WTC11 (cell line): ENCODE results near the gene YARS1. TPM values are rescaled to one million over a fixed set of nuclear protein-coding genes. Genes with fewer than 3 reads are reported as not detected.

Source experiments
- ATAC-seq: fragments of 200-7000 bp; cut with Tn5 transposase; 2 replicates; pipeline ENCODE4 v1.10.0; 2021; ENCODE audit warnings: mild to moderate bottlenecking, moderate library complexity
- CTCF ChIA-PET: fragments of 300-600 bp; sonication (Branson Sonifier 250); formaldehyde crosslinking; loops from one replicate; lab custom pipeline; 2021; ENCODE audit warnings: antibody characterized with exemption; lab: Charles Lee
- POLR2A ChIA-PET: fragments of 350-600 bp; sonication (Branson Sonifier 250); formaldehyde crosslinking; loops from one replicate; lab custom pipeline; 2021; ENCODE audit warnings: antibody characterized with exemption; lab: Charles Lee
- DNase-seq: peaks from one replicate; pipeline ENCODE4 v3.0.0; 2021; ENCODE audit warnings: low spot score
- H3K27ac Mint-ChIP-seq: 2 replicates; pipeline ENCODE4 v1.8.0; 2021; ENCODE audit warnings: mixed read lengths
- H3K27me3 Mint-ChIP-seq: 2 replicates; pipeline ENCODE4 v1.8.0; 2021; ENCODE audit warnings: low read depth, mild to moderate bottlenecking, moderate library complexity, mixed read lengths
- H3K36me3 Mint-ChIP-seq: 2 replicates; pipeline ENCODE4 v1.8.0; 2021; ENCODE audit warnings: mixed read lengths
- H3K4me1 Mint-ChIP-seq: 2 replicates; pipeline ENCODE4 v1.8.0; 2022; ENCODE audit warnings: mixed read lengths
- H3K4me3 Mint-ChIP-seq: 2 replicates; pipeline ENCODE4 v1.8.0; 2021; ENCODE audit warnings: mild to moderate bottlenecking, moderate library complexity, mixed read lengths
- H3K9me3 Mint-ChIP-seq: 2 replicates; pipeline ENCODE4 v1.8.0; 2021; ENCODE audit warnings: mixed read lengths
- AFF4 ChIP-seq: sonication (generic); formaldehyde crosslinking; IDR thresholded peaks from 2 replicates; pipeline ENCODE4 v1.8.1; 2023; ENCODE audit warnings: mild to moderate bottlenecking, missing genetic modification reagents, borderline replicate concordance
- CREM ChIP-seq: sonication (generic); formaldehyde crosslinking; IDR thresholded peaks from 2 replicates; pipeline ENCODE4 v1.8.1; 2022; ENCODE audit warnings: mild to moderate bottlenecking, missing genetic modification reagents, moderate library complexity
- ETV6 ChIP-seq: sonication (generic); formaldehyde crosslinking; IDR thresholded peaks from 2 replicates; pipeline ENCODE4 v1.8.1; 2022; ENCODE audit warnings: mild to moderate bottlenecking, missing genetic modification reagents
- FOXJ3 ChIP-seq: sonication (generic); formaldehyde crosslinking; IDR thresholded peaks from 2 replicates; pipeline ENCODE4 v1.9.0; 2021; ENCODE audit warnings: missing genetic modification reagents, mild to moderate bottlenecking, borderline replicate concordance
- FOXK1 ChIP-seq: sonication (generic); formaldehyde crosslinking; IDR thresholded peaks from 2 replicates; pipeline ENCODE4 v1.8.0; 2022; ENCODE audit warnings: mild to moderate bottlenecking, moderate library complexity, missing genetic modification reagents
- GABPB1 ChIP-seq: sonication (generic); formaldehyde crosslinking; IDR thresholded peaks from 2 replicates; pipeline ENCODE4 v1.8.1; 2023; ENCODE audit warnings: mild to moderate bottlenecking, missing genetic modification reagents
- IRF2 ChIP-seq: sonication (generic); formaldehyde crosslinking; IDR thresholded peaks from 2 replicates; pipeline ENCODE4 v1.8.0; 2022; ENCODE audit warnings: low read depth, missing genetic modification reagents, borderline replicate concordance
- NFYB ChIP-seq: sonication (generic); formaldehyde crosslinking; conservative IDR thresholded peaks from 2 replicates; pipeline ENCODE4 v1.8.0; 2022; ENCODE audit warnings: low read depth, missing genetic modification reagents
- OVOL2 ChIP-seq: fragments of 250-450 bp; sonication (Bioruptor Pico); IDR thresholded peaks from 2 replicates; pipeline ENCODE4 v1.9.0; 2021; ENCODE audit warnings: mild to moderate bottlenecking, borderline replicate concordance
- PREB ChIP-seq: sonication (generic); formaldehyde crosslinking; IDR thresholded peaks from 2 replicates; pipeline ENCODE4 v1.8.1; 2022; ENCODE audit warnings: mild to moderate bottlenecking, missing genetic modification reagents, moderate library complexity, borderline replicate concordance
- TCF7 ChIP-seq: sonication (generic); formaldehyde crosslinking; IDR thresholded peaks from 2 replicates; pipeline ENCODE4 v1.8.0; 2022; ENCODE audit warnings: mild to moderate bottlenecking, low read depth, missing genetic modification reagents, moderate library complexity
- ZBTB21 ChIP-seq: sonication (generic); formaldehyde crosslinking; IDR thresholded peaks from 2 replicates; pipeline ENCODE4 v1.8.1; 2023; ENCODE audit warnings: mild to moderate bottlenecking, missing genetic modification reagents, borderline replicate concordance
- ZNF121 ChIP-seq: sonication (generic); formaldehyde crosslinking; IDR thresholded peaks from 2 replicates; pipeline ENCODE4 v1.8.0; 2023; ENCODE audit warnings: missing genetic modification reagents
- ZNF219 ChIP-seq: sonication (generic); formaldehyde crosslinking; IDR thresholded peaks from 2 replicates; pipeline ENCODE4 v1.8.0; 2023; ENCODE audit warnings: missing genetic modification reagents, mild to moderate bottlenecking, borderline replicate concordance
- ZNF263 ChIP-seq: sonication (generic); formaldehyde crosslinking; IDR thresholded peaks from 2 replicates; pipeline ENCODE4 v1.8.1; 2022; ENCODE audit warnings: low read depth, mild to moderate bottlenecking, moderate library complexity, missing genetic modification reagents
- ZNF317 ChIP-seq: sonication (generic); formaldehyde crosslinking; IDR thresholded peaks from 2 replicates; pipeline ENCODE4 v1.8.1; 2023; ENCODE audit warnings: low read depth, mild to moderate bottlenecking, moderate library complexity, missing genetic modification reagents, borderline replicate concordance
- ZNF396 ChIP-seq: fragments of 250-450 bp; sonication (Bioruptor Pico); IDR thresholded peaks from 2 replicates; pipeline ENCODE4 v1.8.0; 2021; ENCODE audit warnings: mild to moderate bottlenecking, moderate library complexity, borderline replicate concordance
- ZNF416 ChIP-seq: fragments of 250-450 bp; sonication (Bioruptor Pico); IDR thresholded peaks from 2 replicates; pipeline ENCODE4 v1.9.0; 2021; ENCODE audit warnings: mild to moderate bottlenecking, inconsistent platforms
- ZNF671 ChIP-seq: fragments of 250-450 bp; sonication (Bioruptor Pico); IDR thresholded peaks from 2 replicates; pipeline ENCODE4 v1.8.0; 2021; ENCODE audit warnings: mild to moderate bottlenecking
- ZSCAN18 ChIP-seq: fragments of 250-450 bp; sonication (Bioruptor Pico); IDR thresholded peaks from 2 replicates; pipeline ENCODE4 v2.1.2; 2022; ENCODE audit warnings: mild to moderate bottlenecking, moderate library complexity
- total RNA-seq: library from RNA; stranded (reverse); gene quantifications from 3 replicates; pipeline ENCODE4 v1.2.3, GENCODE V29; 2021
- TF ChIP-seq, protein P1 (sequence below): fragments of 250-450 bp; sonication (Bioruptor Pico); conservative IDR thresholded peaks from 2 replicates; pipeline ENCODE4 v1.9.0; 2021; ENCODE audit warnings: mild to moderate bottlenecking
- TF ChIP-seq, protein P2 (sequence below): sonication (generic); formaldehyde crosslinking; IDR thresholded peaks from 2 replicates; pipeline ENCODE4 v1.8.1; 2022; ENCODE audit warnings: low read depth, missing genetic modification reagents, borderline replicate concordance

YARS1 gene
- total RNA-seq, 1 experiment from 2014 or later = 197 TPM

- no peak for DNase-seq
- no peak overlapping the region for H3K4me3 Mint-ChIP-seq
- H3K27me3 Mint-ChIP-seq = no peaks in the 10 kb centered on the region
- TF ChIP-seq OVOL2 = no peak
- TF ChIP-seq ETV6 (CRISPR knock-in tag) = no peak
- TF ChIP-seq, protein P1, sequence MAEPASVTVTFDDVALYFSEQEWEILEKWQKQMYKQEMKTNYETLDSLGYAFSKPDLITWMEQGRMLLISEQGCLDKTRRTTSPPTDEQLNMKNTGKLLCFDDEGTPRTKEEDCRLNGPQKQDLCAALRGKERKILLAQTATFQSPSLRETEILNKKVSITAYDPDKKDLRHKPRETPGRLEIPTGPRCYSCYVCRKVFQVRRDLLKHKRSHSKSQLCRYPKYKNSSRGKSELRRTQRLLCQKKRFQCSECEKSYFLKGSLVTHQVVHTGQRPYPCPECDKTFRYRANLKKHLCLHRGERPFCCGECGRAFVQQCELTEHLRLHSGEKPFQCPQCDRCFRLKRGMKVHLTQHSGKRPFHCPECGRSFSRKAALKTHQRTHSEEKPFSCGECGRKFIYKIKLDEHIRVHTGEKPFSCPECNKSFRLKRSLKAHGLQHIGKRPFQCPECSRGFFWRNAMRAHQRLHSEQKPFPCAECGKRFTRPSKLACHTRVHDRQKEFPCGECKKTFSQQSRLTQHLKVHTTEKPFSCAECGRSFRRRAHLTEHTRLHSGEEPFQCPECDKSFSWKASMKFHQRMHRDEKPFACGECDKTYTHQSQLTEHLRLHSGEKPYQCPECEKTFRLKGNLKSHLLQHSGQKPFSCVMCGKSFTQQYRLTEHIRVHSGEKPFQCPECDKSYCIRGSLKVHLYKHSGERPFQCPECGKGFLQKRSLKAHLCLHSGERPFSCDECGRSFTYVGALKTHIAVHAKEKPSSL (CRISPR knock-in tag) = no peak
- no peak for TF ChIP-seq ZSCAN18 (CRISPR knock-in tag)
- no peak for TF ChIP-seq ZNF121 (CRISPR knock-in tag)
- TF ChIP-seq ZNF317 (CRISPR knock-in tag) = no peak
- no peak for TF ChIP-seq ZNF396 (CRISPR knock-in tag)
- ChIA-PET POLR2A (no interaction called here), CTCF (interaction anchor here (0.6 kb wide), 1 partner anchor 25 kb away, joined by 3 read pairs; no protein-coding TSS in a partner anchor)
- peaks cover 3% of the 10 kb centered on the region for H3K4me1 Mint-ChIP-seq
- no peak overlapping the region for H3K27ac Mint-ChIP-seq
- peaks cover 84% of the 10 kb centered on the region for H3K36me3 Mint-ChIP-seq
- H3K9me3 Mint-ChIP-seq = no peaks in the 10 kb centered on the region
- ATAC-seq = no peak
These were observed 37.9 kb downstream of the YARS1 start for GRCh38 chr1:32779242-32779641.

DNA sequence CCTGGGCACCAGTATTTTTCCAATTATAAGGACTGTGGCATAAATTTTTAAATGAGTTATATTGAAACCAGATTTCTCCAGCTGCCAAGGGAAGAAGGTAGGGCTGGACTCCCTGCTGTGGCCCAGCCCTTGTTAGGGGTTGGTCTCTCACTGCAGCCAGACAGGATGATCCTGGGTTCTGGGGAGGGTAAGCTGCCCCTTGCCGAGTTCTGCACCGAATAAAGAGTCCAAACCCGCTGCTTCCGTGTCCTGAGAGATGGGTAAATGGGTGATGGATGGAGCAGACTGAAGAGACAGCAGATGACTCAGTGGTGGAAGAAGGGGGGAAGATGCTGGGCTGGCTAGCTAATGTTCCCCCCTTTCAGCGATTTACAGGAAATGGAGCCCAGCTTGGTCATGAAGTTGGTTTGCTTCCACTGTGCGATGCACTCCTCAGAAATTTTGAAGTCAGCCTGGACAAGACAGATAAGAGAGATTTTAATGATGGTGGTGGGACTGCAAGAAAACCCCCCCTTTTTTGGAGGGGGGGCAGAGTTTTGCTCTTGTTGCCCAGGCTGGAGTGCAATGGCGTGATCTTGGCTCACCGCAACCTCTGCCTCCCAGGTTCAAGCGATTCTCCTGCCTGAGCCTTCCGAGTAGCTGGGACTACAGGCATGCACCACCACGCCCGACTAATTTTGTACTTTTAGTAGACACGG is 41.4 kb downstream of the YARS1 start:
- no peak overlapping the region for H3K27ac Mint-ChIP-seq
- ChIA-PET CTCF (interaction anchor here (0.6 to 10.0 kb wide), 9 partner anchors 9 to 715 kb away, joined by 3 to 262 read pairs (median 9); partner anchors contain the start of gene SYNC), POLR2A (interaction anchor here (0.9 to 4.7 kb wide), 4 partner anchors 22 to 64 kb away, joined by 4 to 39 read pairs (median 9); partner anchors contain the start of genes S100PBP and YARS1)
- ATAC-seq (no peak), DNase-seq (no peak)
- no peak overlapping the region for H3K4me3 Mint-ChIP-seq
- H3K36me3 Mint-ChIP-seq = peaks cover 51% of the 10 kb centered on the region
- H3K27me3 Mint-ChIP-seq = no peaks in the 10 kb centered on the region
- H3K9me3 Mint-ChIP-seq = no peaks in the 10 kb centered on the region
- H3K4me1 Mint-ChIP-seq = peaks cover 22% of the 10 kb centered on the region
- TF ChIP-seq ZNF263 (CRISPR knock-in tag) (no peak), ZNF416 (CRISPR knock-in tag) (no peak), ZBTB21 (CRISPR knock-in tag) (no peak), GABPB1 (CRISPR knock-in tag) (no peak), FOXK1 (CRISPR knock-in tag) (no peak), CREM (CRISPR knock-in tag) (no peak), PREB (CRISPR knock-in tag) (no peak), IRF2 (CRISPR knock-in tag) (no peak), ZNF219 (CRISPR knock-in tag) (no peak), TCF7 (no peak), NFYB (CRISPR knock-in tag) (no peak), ZNF317 (CRISPR knock-in tag) (no peak), ZNF671 (CRISPR knock-in tag) (no peak), AFF4 (CRISPR knock-in tag) (no peak), FOXJ3 (CRISPR knock-in tag) (no peak)
- TF ChIP-seq, protein P2, sequence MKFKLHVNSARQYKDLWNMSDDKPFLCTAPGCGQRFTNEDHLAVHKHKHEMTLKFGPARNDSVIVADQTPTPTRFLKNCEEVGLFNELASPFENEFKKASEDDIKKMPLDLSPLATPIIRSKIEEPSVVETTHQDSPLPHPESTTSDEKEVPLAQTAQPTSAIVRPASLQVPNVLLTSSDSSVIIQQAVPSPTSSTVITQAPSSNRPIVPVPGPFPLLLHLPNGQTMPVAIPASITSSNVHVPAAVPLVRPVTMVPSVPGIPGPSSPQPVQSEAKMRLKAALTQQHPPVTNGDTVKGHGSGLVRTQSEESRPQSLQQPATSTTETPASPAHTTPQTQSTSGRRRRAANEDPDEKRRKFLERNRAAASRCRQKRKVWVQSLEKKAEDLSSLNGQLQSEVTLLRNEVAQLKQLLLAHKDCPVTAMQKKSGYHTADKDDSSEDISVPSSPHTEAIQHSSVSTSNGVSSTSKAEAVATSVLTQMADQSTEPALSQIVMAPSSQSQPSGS (CRISPR knock-in tag) = no peak
